ENCODE measurements around the gene SESN1.

SESN1 gene

DNA sequence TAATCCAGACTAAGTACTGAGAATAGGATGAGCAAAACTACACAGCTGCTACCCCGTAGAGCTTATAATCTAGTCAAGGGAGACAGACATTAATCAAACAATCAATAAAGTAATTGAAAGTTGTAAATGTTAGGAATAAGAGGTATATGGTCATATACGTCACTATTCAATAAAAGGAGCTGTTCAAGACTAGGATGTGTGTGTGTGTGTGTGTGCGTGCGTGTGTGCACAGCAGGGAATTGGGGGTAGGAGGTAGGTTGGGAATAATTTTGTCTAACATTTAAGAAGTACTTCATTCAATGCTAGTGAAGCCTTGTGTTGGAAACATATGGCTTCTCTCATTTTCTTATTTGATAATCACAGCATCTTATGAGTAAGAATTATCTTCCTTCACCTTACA, 41.8 kb downstream of the SESN1 start:
- Histone ChIP-seq H3K4me3 (ENCODE audit: low read depth, low read length) (no peak overlapping the region), H3K27me3 (replicated peaks) (no peaks in the 10 kb centered on the region), H3K27ac (no peak overlapping the region), H3K36me3 (replicated peaks) (no peaks in the 10 kb centered on the region)
- in situ Hi-C loops (cut with HindIII; ENCODE audit: low pct_ligation_motif_present, low sequenced_read_pairs) = no loop called here
- TF ChIP-seq, protein P1, sequence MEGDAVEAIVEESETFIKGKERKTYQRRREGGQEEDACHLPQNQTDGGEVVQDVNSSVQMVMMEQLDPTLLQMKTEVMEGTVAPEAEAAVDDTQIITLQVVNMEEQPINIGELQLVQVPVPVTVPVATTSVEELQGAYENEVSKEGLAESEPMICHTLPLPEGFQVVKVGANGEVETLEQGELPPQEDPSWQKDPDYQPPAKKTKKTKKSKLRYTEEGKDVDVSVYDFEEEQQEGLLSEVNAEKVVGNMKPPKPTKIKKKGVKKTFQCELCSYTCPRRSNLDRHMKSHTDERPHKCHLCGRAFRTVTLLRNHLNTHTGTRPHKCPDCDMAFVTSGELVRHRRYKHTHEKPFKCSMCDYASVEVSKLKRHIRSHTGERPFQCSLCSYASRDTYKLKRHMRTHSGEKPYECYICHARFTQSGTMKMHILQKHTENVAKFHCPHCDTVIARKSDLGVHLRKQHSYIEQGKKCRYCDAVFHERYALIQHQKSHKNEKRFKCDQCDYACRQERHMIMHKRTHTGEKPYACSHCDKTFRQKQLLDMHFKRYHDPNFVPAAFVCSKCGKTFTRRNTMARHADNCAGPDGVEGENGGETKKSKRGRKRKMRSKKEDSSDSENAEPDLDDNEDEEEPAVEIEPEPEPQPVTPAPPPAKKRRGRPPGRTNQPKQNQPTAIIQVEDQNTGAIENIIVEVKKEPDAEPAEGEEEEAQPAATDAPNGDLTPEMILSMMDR (IDR thresholded peaks at IDR 0.05; ENCODE audit: low read depth, low read length, missing control alignments) = no peak
- no peak for DNase-seq

DNA sequence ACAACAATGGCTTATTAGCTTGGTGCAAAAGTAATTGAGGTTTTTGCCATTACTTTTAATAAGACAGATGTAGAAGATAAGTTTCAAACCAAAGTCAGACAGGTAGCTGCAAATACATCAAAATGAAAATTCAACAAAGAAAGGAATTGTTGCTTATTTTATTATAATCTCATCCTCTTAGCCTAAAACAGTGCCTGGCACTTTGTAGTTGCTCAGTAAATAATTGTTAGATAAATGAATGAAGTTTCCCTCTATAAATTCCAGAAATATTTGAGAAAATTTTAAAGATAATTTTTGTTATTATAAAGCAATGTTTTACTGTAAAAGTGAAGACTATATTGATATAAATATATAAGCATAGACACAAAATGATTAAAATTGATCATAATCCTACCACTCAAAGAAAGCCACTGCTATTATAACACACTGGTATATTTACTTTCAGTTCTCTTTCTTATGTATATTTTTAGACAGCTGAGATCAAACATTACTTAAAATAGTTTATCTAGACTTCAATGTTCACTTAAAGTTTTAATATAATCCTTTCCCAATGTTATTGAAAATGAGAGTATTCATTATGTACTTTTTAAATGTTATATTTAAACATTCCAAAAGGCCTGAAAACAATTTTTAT, 42.5 kb downstream of the SESN1 start:
- TF ChIP-seq, protein P1 (IDR thresholded peaks at IDR 0.05; ENCODE audit: low read depth, low read length, missing control alignments) = no peak
- DNase-seq = no peak
- no peaks in the 10 kb centered on the region for H3K36me3 ChIP-seq (replicated peaks)
- H3K27ac ChIP-seq = no peak overlapping the region
- no peaks in the 10 kb centered on the region for H3K27me3 ChIP-seq (replicated peaks)
- H3K4me3 ChIP-seq (ENCODE audit: low read depth, low read length) = no peak overlapping the region
- in situ Hi-C loops (cut with HindIII; ENCODE audit: low pct_ligation_motif_present, low sequenced_read_pairs) = no loop called here

DNA sequence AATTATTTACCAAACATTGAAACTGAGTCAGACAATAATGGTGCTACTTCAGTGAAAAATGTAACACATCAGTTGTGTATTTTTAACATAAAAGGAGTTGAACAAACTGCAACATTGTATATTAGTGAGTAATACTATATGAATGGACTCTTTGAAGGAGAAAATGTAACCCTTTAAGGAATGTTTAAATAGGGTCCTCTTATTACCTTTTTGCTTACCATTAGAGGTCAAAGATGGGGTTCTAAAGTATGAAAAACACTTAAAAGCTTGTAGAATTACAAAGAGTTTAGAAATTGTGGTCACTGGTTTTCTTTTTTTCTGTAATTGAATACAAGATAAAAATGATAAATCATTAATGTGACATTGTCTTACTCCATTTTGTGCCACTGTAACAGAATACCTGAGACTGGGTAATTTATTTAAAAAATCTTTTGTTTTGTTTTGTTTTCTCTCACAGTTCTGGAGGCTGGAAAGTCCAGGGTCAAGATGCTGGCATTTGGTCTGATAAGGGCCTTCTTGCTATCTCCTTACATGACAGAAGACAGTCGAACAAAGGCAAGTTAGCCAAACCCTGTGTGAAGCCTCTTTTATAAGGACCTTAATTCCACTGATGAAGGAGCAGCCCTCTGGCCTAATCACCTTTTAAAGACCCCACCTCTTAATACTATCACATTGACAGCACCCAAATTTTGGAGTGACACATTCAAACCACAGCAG, 43.2 kb downstream of the SESN1 start:
- TF ChIP-seq, protein P1 (IDR thresholded peaks at IDR 0.05; ENCODE audit: low read depth, low read length, missing control alignments) = no peak
- Histone ChIP-seq H3K27me3 (replicated peaks) (no peaks in the 10 kb centered on the region), H3K4me3 (ENCODE audit: low read depth, low read length) (no peak overlapping the region), H3K36me3 (replicated peaks) (no peaks in the 10 kb centered on the region), H3K27ac (no peak overlapping the region)
- no peak for DNase-seq
- in situ Hi-C loops (cut with HindIII; ENCODE audit: low pct_ligation_motif_present, low sequenced_read_pairs) = no loop called here

DNA sequence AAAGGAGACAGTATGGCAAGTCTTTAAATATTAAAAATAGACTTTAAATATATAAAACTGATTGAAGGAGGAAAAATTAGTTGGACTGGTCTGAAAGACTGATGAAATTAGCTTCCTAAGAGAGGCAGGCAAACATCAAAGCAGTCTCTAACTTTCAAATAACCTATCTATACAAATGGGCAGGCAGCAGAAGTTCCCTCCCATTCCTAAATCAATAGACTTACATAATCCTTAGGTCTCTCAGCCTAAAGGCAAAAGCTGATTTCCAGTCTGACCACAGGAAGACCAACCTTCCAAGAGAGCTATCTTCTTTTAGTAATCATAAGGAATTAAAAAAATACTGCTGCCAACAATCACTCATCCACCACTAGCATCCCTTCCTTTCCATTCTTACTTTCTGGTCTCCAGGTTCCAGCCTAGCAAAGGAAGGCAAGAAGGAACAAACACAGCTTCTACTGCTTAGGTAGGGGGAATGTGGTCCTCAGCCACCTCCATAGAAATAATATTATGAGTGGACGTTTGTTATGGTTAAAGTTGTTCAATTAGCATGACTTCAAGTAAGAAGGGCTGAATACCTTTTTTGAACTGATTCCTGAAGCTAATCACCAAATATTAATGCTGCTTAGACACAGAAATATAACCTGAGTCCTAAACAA, 44.1 kb downstream of the SESN1 start:
- Histone ChIP-seq H3K36me3 (replicated peaks) (no peaks in the 10 kb centered on the region), H3K4me3 (ENCODE audit: low read depth, low read length) (no peak overlapping the region), H3K27me3 (replicated peaks) (no peaks in the 10 kb centered on the region), H3K27ac (no peak overlapping the region)
- in situ Hi-C loops (cut with HindIII; ENCODE audit: low pct_ligation_motif_present, low sequenced_read_pairs) = no loop called here
- no peak for DNase-seq
- TF ChIP-seq, protein P1 (IDR thresholded peaks at IDR 0.05; ENCODE audit: low read depth, low read length, missing control alignments) = no peak

DNA sequence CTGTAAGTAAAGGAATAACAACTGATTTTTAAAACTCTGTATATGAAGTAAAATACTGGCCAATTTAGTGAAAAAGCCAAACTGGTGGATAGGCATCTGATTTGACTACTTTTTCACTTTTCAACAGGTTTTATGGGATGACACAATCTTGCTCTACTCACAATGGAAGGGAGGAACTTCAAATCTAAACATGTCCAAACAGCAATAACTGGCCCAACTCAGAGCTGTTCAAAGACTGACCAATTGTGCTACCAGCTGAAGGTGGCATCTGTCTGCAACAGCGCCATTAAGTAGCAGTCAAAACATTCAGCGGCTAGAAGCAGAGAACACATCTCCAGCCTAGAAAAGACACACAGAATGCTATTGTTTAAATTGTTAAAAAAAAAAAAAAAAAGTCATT, 44.6 kb downstream of the SESN1 start:
- no peak for DNase-seq
- Histone ChIP-seq H3K27me3 (replicated peaks) (no peaks in the 10 kb centered on the region), H3K27ac (no peak overlapping the region), H3K36me3 (replicated peaks) (no peaks in the 10 kb centered on the region), H3K4me3 (ENCODE audit: low read depth, low read length) (no peak overlapping the region)
- TF ChIP-seq, protein P1 (IDR thresholded peaks at IDR 0.05; ENCODE audit: low read depth, low read length, missing control alignments) = no peak
- in situ Hi-C loops (cut with HindIII; ENCODE audit: low pct_ligation_motif_present, low sequenced_read_pairs) = no loop called here
